OCI-LY3 (cell line): ENCODE results near the gene MOCOS.

Source experiments
- EZH2phosphoT487 ChIP-seq: fragments of 200-600 bp; shearing (Covaris generic); IDR thresholded peaks from 2 replicates; pipeline ENCODE4 v1.6.1; 2018; ENCODE audit warnings: antibody characterized with exemption, mixed run types, low read depth
- TF ChIP-seq, protein P1 (sequence below): fragments of 200-600, 300-600 bp; sonication (generic); IDR thresholded peaks from 2 replicates; pipeline ENCODE4 v1.5.1; 2014; ENCODE audit warnings: antibody characterized with exemption, low read length, low read depth

DNA sequence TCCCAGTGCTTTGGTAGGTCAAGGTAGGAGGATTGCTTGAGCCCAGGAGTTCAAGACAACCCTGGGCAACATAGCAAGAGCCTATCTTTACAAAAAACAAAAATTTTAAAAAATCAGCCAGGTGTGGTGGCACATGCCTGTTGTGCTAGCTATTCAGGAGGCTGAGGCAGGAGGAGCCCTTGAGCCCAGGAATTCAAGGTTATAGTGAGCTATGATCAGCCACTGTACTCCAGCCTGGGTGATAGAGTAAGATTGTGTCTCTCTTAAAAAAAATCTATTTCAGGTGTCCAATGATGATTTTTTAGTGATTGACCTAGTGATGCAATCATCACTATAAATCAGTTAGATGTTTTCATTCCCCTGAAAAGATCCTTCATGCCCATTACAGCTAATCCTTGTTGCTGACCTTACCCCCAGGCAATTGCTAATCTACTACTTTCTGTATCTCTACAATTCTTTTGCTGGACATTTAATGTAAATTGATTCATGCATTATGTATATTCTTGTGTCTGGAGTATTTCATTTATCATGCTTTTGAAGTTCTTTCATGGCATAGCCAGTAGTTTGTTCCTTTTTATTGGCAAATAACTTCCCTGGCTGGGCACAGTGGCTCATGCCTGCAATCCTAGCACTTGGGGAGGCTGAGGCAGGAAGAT, 10.3 kb downstream of the MOCOS start:
- TF ChIP-seq, protein P1, sequence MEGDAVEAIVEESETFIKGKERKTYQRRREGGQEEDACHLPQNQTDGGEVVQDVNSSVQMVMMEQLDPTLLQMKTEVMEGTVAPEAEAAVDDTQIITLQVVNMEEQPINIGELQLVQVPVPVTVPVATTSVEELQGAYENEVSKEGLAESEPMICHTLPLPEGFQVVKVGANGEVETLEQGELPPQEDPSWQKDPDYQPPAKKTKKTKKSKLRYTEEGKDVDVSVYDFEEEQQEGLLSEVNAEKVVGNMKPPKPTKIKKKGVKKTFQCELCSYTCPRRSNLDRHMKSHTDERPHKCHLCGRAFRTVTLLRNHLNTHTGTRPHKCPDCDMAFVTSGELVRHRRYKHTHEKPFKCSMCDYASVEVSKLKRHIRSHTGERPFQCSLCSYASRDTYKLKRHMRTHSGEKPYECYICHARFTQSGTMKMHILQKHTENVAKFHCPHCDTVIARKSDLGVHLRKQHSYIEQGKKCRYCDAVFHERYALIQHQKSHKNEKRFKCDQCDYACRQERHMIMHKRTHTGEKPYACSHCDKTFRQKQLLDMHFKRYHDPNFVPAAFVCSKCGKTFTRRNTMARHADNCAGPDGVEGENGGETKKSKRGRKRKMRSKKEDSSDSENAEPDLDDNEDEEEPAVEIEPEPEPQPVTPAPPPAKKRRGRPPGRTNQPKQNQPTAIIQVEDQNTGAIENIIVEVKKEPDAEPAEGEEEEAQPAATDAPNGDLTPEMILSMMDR = no peak
- TF ChIP-seq EZH2phosphoT487 = no peak
